Common myeloid progenitor, CD34-positive (primary cell): Measurements from ENCODE around the gene SPTA1.
A peak's percentile ranks its signal among the peaks of the same experiment; 100 is the strongest.

Experiments used
- CTCF ChIA-PET: fragments of 350-600 bp; sonication (Branson Sonifier 250); formaldehyde crosslinking; loops from one replicate; lab custom pipeline; 2021; ENCODE audit warnings: antibody characterized with exemption; lab: Charles Lee
- POLR2A ChIA-PET: fragments of 350-600 bp; sonication (Branson Sonifier 250); formaldehyde crosslinking; loops from one replicate; lab custom pipeline; 2021; ENCODE audit warnings: antibody characterized with exemption; lab: Charles Lee
- DNase-seq, 3 donors: peaks; one replicate each; pipeline versions ENCODE4 v3.0.0 to v3.0.0-alpha.2; 2013
- H3K27ac ChIP-seq, 2 experiments: 1 replicate in 1 of 2; 2 replicates in 1 of 2; pipeline ENCODE4 v1.7.0; 2013; ENCODE audit warnings: inconsistent platforms in 2 of 2, low read length in 2 of 2, mild to moderate bottlenecking in 2 of 2, low read depth in 1 of 2, moderate library complexity in 1 of 2; ENCODE audit not compliant: severe bottlenecking in 2 of 2, insufficient read depth in 1 of 2, poor library complexity in 1 of 2
- H3K27me3 ChIP-seq, 5 experiments: replicated peaks in 2 of 5; 1 replicate in 3 of 5; 2 replicates in 2 of 5; pipeline versions ENCODE4 v1.6.1 to v1.7.0; 2013; ENCODE audit warnings: low read length in 4 of 5, mild to moderate bottlenecking in 2 of 5, moderate library complexity in 2 of 5, inconsistent platforms in 1 of 5; ENCODE audit not compliant: insufficient read depth in 5 of 5, control insufficient read depth in 4 of 5
- H3K36me3 ChIP-seq, 4 experiments: 1 replicate in 2 of 4; 2 replicates in 2 of 4; pipeline versions ENCODE4 v1.6.1 to v1.7.0; 2013; ENCODE audit warnings: low read length in 3 of 4, control low read depth in 1 of 4, mild to moderate bottlenecking in 1 of 4; ENCODE audit not compliant: control insufficient read depth in 4 of 4, insufficient read depth in 4 of 4
- H3K4me1 ChIP-seq, 4 experiments: 1 replicate in 3 of 4; 2 replicates in 1 of 4; pipeline versions ENCODE4 v1.6.1 to v1.7.1; 2013; ENCODE audit warnings: low read length in 3 of 4, mild to moderate bottlenecking in 3 of 4, control low read depth in 1 of 4, inconsistent platforms in 1 of 4, moderate library complexity in 1 of 4; ENCODE audit not compliant: control insufficient read depth in 4 of 4, insufficient read depth in 4 of 4; ENCODE audit errors: control extremely low read depth in 1 of 4
- H3K4me3 ChIP-seq, 7 experiments: 1 replicate in 4 of 7; 2 replicates in 3 of 7; pipeline versions ENCODE4 v1.5.1 to v1.7.0; 2013; ENCODE audit warnings: mild to moderate bottlenecking in 7 of 7, low read length in 6 of 7, moderate library complexity in 6 of 7, inconsistent platforms in 2 of 7, low read depth in 2 of 7, control low read depth in 1 of 7; ENCODE audit not compliant: insufficient read depth in 4 of 7, control insufficient read depth in 1 of 7; ENCODE audit errors: extremely low read depth in 1 of 7
- H3K9me3 ChIP-seq, 5 experiments: 1 replicate in 4 of 5; 2 replicates in 1 of 5; pipeline versions ENCODE4 v1.6.1 to v1.7.1; 2013; ENCODE audit warnings: low read length in 4 of 5, mild to moderate bottlenecking in 2 of 5, inconsistent platforms in 1 of 5, low read depth in 1 of 5, moderate library complexity in 1 of 5; ENCODE audit not compliant: control insufficient read depth in 4 of 5, insufficient read depth in 2 of 5; ENCODE audit errors: control extremely low read depth in 1 of 5
- WGBS: methylation state at CpG from one replicate; pipeline ENCODE4 v1.1.5; 2013; ENCODE audit not compliant: insufficient coverage; 5-methylcytosine and 5-hydroxymethylcytosine counted together

SPTA1 gene

GRCh38 chr1:158586942-158587341, 99.6 kb downstream of the SPTA1 start:
- no peak for DNase-seq
- Histone ChIP-seq H3K27ac (no peak overlapping the region), H3K27me3 (no peaks in the 10 kb centered on the region), H3K9me3 (peaks cover 0 to 11% (median 5%) of the 10 kb centered on the region in 5 experiments), H3K4me3 (no peak overlapping the region), H3K4me1 (no peaks in the 10 kb centered on the region), H3K36me3 (no peaks in the 10 kb centered on the region)
- ChIA-PET POLR2A (no interaction called here), CTCF (no interaction called here)
- WGBS = 100% methylated on average over 1 of the region's 1 CpG

DNA sequence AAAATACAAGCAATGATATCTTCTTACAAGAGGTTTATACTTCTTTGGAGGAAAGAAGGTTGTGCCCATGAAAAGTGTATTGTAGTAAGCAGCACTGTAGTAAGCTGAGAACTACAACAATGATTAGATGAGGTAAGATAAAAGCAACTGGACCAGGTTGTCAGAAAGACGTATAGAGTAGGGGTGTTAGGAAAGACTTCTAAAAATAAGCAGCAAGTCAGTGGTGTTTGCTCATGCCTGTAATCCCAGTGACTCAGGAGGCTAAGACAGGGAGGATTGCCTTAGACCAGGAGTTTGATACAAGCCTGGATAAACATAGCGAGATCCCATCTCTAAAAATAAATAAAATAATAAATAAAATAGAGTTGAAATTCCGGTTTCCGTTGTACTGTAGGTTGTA, 102.6 kb downstream of the SPTA1 start:
- peaks cover 0 to 11% (median 5%) of the 10 kb centered on the region in 5 experiments for H3K9me3 ChIP-seq
- no peak overlapping the region for H3K27ac ChIP-seq
- ChIA-PET CTCF (no interaction called here), POLR2A (no interaction called here)
- 100% methylated on average over 1 of the region's 4 CpGs for WGBS
- no peak overlapping the region for H3K4me3 ChIP-seq
- no peaks in the 10 kb centered on the region for H3K36me3 ChIP-seq
- no peaks in the 10 kb centered on the region for H3K27me3 ChIP-seq
- DNase-seq = no peak
- no peaks in the 10 kb centered on the region for H3K4me1 ChIP-seq

GRCh38 chr1:158579733-158580132, 106.8 kb downstream of the SPTA1 start, which contains the start of gene OR10X1:
TSS of gene OR10X1 (minus strand) at chr1:158579899. CDS start at chr1:158579899, 0 bp downstream.
- H3K9me3 ChIP-seq = no peaks in the 10 kb centered on the region
- no peak within 1 kb of the TSS for H3K4me3 ChIP-seq
- no peaks in the 10 kb centered on the region for H3K4me1 ChIP-seq
- H3K36me3 ChIP-seq = no peaks in the 10 kb centered on the region
- WGBS = no CpG with 5 or more reads among the region's 1 CpG
- CTCF ChIA-PET = no interaction called here
- no peak within 1 kb of the TSS for H3K27ac ChIP-seq
- POLR2A ChIA-PET = no interaction called here
- H3K27me3 ChIP-seq = no peaks in the 10 kb centered on the region
- DNase-seq = no peak

- ChIA-PET CTCF (no interaction called here), POLR2A (no interaction called here)
- no peaks in the 10 kb centered on the region for H3K4me1 ChIP-seq
- 100% methylated on average over 1 of the region's 3 CpGs for WGBS
- H3K9me3 ChIP-seq = no peaks in the 10 kb centered on the region
- H3K27ac ChIP-seq = no peak overlapping the region
- no peak for DNase-seq
- no peak overlapping the region for H3K4me3 ChIP-seq
- H3K36me3 ChIP-seq = no peaks in the 10 kb centered on the region
- H3K27me3 ChIP-seq = no peaks in the 10 kb centered on the region
These were observed 109.0 kb downstream of the SPTA1 start for GRCh38 chr1:158577561-158577960.

DNA sequence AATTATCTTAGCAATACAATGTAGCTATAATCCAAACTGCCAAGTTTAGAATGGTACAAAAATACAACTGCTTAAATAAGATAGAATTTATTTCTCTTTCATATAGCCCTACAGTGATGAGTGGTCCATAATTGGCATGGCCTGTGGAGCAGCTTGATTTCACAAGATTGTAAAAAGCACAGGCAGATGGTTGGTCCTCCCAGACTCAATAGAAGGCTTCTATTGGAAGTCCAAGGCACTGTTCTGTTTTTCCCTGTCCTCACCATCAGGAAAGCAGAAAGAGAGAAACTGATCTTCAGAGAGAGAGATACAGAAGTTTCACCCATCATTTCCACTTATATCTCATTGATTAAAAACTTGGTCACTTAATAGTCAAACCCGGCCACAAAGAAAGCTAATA, 114.3 kb downstream of the SPTA1 start:
- ChIA-PET CTCF (no interaction called here), POLR2A (no interaction called here)
- Histone ChIP-seq H3K9me3 (no peaks in the 10 kb centered on the region), H3K27ac (no peak overlapping the region), H3K4me1 (no peaks in the 10 kb centered on the region), H3K36me3 (no peaks in the 10 kb centered on the region), H3K27me3 (no peaks in the 10 kb centered on the region), H3K4me3 (no peak overlapping the region)
- no peak for DNase-seq
- WGBS = 100% methylated on average over 1 of the region's 1 CpG

GRCh38 chr1:158570480-158570879, 116.0 kb downstream of the SPTA1 start, which contains the start of gene OR6P1:
TSS of gene OR6P1 (minus strand) at chr1:158570580. CDS start at chr1:158563604, 6,976 bp downstream.
- no peak within 1 kb of the TSS for H3K27ac ChIP-seq
- no peaks in the 10 kb centered on the region for H3K9me3 ChIP-seq
- 93% methylated on average over 3 of the region's 3 CpGs for WGBS
- ChIA-PET POLR2A (no interaction called here), CTCF (no interaction called here)
- no peak within 1 kb of the TSS for H3K4me3 ChIP-seq
- no peaks in the 10 kb centered on the region for H3K27me3 ChIP-seq
- no peaks in the 10 kb centered on the region for H3K4me1 ChIP-seq
- no peaks in the 10 kb centered on the region for H3K36me3 ChIP-seq
- no peak for DNase-seq

DNA sequence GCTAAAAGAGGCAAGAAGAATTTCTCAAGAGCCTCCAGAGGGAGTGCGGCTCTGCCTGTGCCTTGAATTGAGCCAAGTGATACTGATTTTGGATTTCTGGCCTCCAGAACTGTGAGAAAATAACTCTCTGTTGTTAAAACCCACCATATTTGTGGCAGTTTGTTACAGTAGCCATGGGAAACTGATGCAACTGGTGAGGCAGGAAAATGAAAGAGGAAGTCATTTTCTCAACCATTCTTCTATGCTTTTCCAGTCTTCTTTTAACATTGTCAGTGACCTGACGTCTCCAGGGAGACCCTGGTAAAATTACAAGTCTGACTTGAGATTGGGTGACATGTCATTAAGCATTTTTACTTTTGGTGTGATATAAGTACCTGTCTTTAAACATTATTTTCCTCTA, 121.9 kb downstream of the SPTA1 start:
- Histone ChIP-seq H3K27ac (no peak overlapping the region), H3K9me3 (peaks cover 0 to 3% (median 0%) of the 10 kb centered on the region in 5 experiments), H3K27me3 (no peaks in the 10 kb centered on the region), H3K36me3 (no peaks in the 10 kb centered on the region), H3K4me1 (peaks cover 0 to 11% (median 7%) of the 10 kb centered on the region in 4 experiments), H3K4me3 (no peak overlapping the region)
- ChIA-PET POLR2A (no interaction called here), CTCF (no interaction called here)
- DNase-seq = peak in 2 of 3 donors; percentile 56 to 63
- WGBS = 100% methylated on average over 1 of the region's 2 CpGs
